ENCODE measurements around the gene RGS6. TPM values are rescaled to one million over a fixed set of nuclear protein-coding genes. Genes with fewer than 3 reads are reported as not detected.

RGS6 gene
- total and polyA plus RNA-seq, 8 donors = 0.12 to 4.1 (median 2.8) TPM

GRCh38 chr14:71970272-71970671 lies 38.0 kb downstream of the RGS6 start:
- Histone ChIP-seq H3K27me3 (no peaks in the 10 kb centered on the region), H3K4me3 (no peak overlapping the region), H3K4me1 (no peaks in the 10 kb centered on the region), H3K36me3 (no peaks in the 10 kb centered on the region), H3K27ac (no peak overlapping the region), H3K9me3 (no peaks in the 10 kb centered on the region)
- ATAC-seq (no peak), DNase-seq (no peak)
- intact Hi-C loops (cut with DNase I) = no loop called here
- no peak for TF ChIP-seq CTCF (IDR thresholded peaks at IDR 0.05)

- DNase-seq = peak in 2 of 4 donors; percentile 46 to 65
- H3K27ac ChIP-seq = no peak overlapping the region
These were observed 53.4 kb downstream of the RGS6 start for GRCh38 chr14:71985538-71986189.

GRCh38 chr14:71988476-71988875 lies 56.2 kb downstream of the RGS6 start:
- Histone ChIP-seq H3K27ac (no peak overlapping the region), H3K4me3 (no peak overlapping the region), H3K4me1 (no peaks in the 10 kb centered on the region), H3K27me3 (no peaks in the 10 kb centered on the region), H3K9me3 (no peaks in the 10 kb centered on the region), H3K36me3 (no peaks in the 10 kb centered on the region)
- intact Hi-C loops (cut with DNase I) = no loop called here
- ATAC-seq (no peak), DNase-seq (no peak)
- no peak for TF ChIP-seq CTCF (IDR thresholded peaks at IDR 0.05)

More at GRCh38 chr14:71985538-71986189, 53.4 kb downstream of the RGS6 start:
- no peak overlapping the region for H3K4me3 ChIP-seq
- ATAC-seq = peak; percentile 48
- H3K27me3 ChIP-seq = no peaks in the 10 kb centered on the region
- no peaks in the 10 kb centered on the region for H3K9me3 ChIP-seq
- intact Hi-C loops (cut with DNase I) = no loop called here
- TF ChIP-seq CTCF (IDR thresholded peaks at IDR 0.05) = no peak
- H3K4me1 ChIP-seq = no peaks in the 10 kb centered on the region
- H3K36me3 ChIP-seq = no peaks in the 10 kb centered on the region

GRCh38 chr14:71988939-71989338 lies 56.7 kb downstream of the RGS6 start:
- H3K36me3 ChIP-seq = no peaks in the 10 kb centered on the region
- no peaks in the 10 kb centered on the region for H3K9me3 ChIP-seq
- no peak for DNase-seq
- TF ChIP-seq CTCF (IDR thresholded peaks at IDR 0.05) = no peak
- ATAC-seq = no peak
- no peak overlapping the region for H3K27ac ChIP-seq
- H3K4me3 ChIP-seq = no peak overlapping the region
- H3K27me3 ChIP-seq = no peaks in the 10 kb centered on the region
- intact Hi-C loops (cut with DNase I) = no loop called here
- H3K4me1 ChIP-seq = no peaks in the 10 kb centered on the region

GRCh38 chr14:71994416-71994815 lies 62.2 kb downstream of the RGS6 start:
- TF ChIP-seq CTCF (IDR thresholded peaks at IDR 0.05) = no peak
- Histone ChIP-seq H3K9me3 (no peaks in the 10 kb centered on the region), H3K4me1 (no peaks in the 10 kb centered on the region), H3K4me3 (no peak overlapping the region), H3K27me3 (no peaks in the 10 kb centered on the region), H3K36me3 (no peaks in the 10 kb centered on the region), H3K27ac (no peak overlapping the region)
- DNase-seq (no peak), ATAC-seq (no peak)
- intact Hi-C loops (cut with DNase I) = no loop called here

Measured in left lung (tissue), 10 donors.